HepG2 (cell line): ENCODE measurements around the gene GH2.

ENCODE experiments used
- EP300 ChIP-seq, 3 experiments: sonication (generic) in 1 of 3; formaldehyde crosslinking in 1 of 3; IDR thresholded peaks; 2 replicates each; pipeline versions ENCODE4 v1.5.1 to v1.6.1; 2011 to 2020; ENCODE audit warnings: low read depth in 2 of 3, low read length in 2 of 3, borderline replicate concordance in 1 of 3, improper control_type of control experiment in 1 of 3, mild to moderate bottlenecking in 1 of 3, missing genetic modification reagents in 1 of 3, moderate library complexity in 1 of 3
- KAT7 ChIP-seq: IDR thresholded peaks from 2 replicates; pipeline ENCODE4 v1.6.1; 2018; ENCODE audit warnings: borderline replicate concordance, missing compliant biosample characterization
- MAF1 ChIP-seq: sonication (generic); formaldehyde crosslinking; IDR thresholded peaks from 2 replicates; pipeline ENCODE4 v1.5.0; 2020; ENCODE audit warnings: missing genetic modification reagents, borderline replicate concordance
- POLR2A ChIP-seq, 2 experiments: IDR thresholded peaks; 2 replicates each; pipeline ENCODE4 v1.6.1; 2011; ENCODE audit warnings: low read depth in 2 of 2, low read length in 2 of 2, mild to moderate bottlenecking in 1 of 2, moderate library complexity in 1 of 2; ENCODE audit not compliant: insufficient read depth in 1 of 2
- TCF7 ChIP-seq: sonication (generic); IDR thresholded peaks from 2 replicates; pipeline ENCODE4 v1.6.1; 2016; ENCODE audit warnings: antibody characterized with exemption, low read depth
- ZNF644 ChIP-seq: IDR thresholded peaks from 2 replicates; pipeline ENCODE4 v1.6.1; 2016; ENCODE audit warnings: low read depth
- TF ChIP-seq, protein P1 (sequence below): IDR thresholded peaks from 2 replicates; pipeline ENCODE4 v1.6.1; 2012; ENCODE audit warnings: inconsistent platforms
- TF ChIP-seq, protein P2 (sequence below): sonication (generic); formaldehyde crosslinking; IDR thresholded peaks from 2 replicates; pipeline ENCODE4 v1.5.0; 2020; ENCODE audit warnings: mild to moderate bottlenecking, missing genetic modification reagents, moderate library complexity
- TF ChIP-seq, protein P3 (sequence below): sonication (generic); formaldehyde crosslinking; IDR thresholded peaks from 2 replicates; pipeline ENCODE4 v1.9.0; 2021; ENCODE audit warnings: missing genetic modification reagents, borderline replicate concordance
- TF ChIP-seq, protein P4 (sequence below): IDR thresholded peaks from 2 replicates; pipeline ENCODE4 v1.6.1; 2012; ENCODE audit warnings: low read length, improper control_type of control experiment

DNA sequence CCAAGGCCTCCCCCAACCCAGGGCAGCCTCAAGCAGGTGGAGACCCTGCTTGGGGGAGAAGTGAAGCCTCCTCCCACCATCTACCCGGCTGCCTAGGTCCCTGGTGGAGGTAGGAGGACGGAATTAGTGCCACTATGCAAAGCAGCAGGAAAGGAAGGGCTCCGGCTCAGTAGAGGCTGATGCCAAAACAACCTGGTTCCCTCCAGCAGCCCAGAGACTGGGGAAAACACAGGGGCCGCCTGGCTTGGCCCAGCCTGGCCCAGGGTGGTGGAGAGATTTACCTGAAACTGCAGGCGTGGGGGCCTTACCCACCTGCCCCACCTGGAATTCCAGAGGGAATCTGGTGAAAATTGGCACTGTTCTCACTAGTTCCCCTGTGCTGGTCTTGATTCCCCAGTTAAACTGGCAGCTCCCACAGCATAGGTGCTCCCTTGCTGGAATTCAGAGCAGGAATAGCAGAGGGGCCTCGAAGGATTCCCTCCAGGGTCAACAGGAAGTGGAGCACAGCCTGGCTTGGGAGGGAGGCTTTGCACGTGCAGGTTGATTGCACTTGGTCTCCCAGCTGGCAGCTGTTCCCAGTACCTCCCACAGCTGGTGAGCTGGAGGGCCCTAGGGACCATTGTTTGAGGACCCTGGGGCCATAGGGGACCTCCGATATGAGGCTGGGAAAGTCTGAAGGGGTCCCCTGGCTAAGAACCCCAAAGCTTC is 45.9 kb upstream of the GH2 start:
- TF ChIP-seq POLR2A (IDR thresholded peaks at IDR 0.05; ENCODE audit: insufficient read depth in 1 of 2, low read depth in 2 of 2, low read length in 2 of 2): no peak
- TF ChIP-seq EP300 (IDR thresholded peaks at IDR 0.05; ENCODE audit: low read depth in 2 of 2, low read length in 2 of 2): no peak
- TF ChIP-seq EP300 (CRISPR knock-in tag; IDR thresholded peaks at IDR 0.05; ENCODE audit: borderline replicate concordance): no peak
- TF ChIP-seq MAF1 (CRISPR knock-in tag): no peak
- TF ChIP-seq TCF7: no peak
- TF ChIP-seq, protein P1, sequence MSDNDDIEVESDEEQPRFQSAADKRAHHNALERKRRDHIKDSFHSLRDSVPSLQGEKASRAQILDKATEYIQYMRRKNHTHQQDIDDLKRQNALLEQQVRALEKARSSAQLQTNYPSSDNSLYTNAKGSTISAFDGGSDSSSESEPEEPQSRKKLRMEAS: peak; percentile 42; the same call in 1 of the 2 replicates
- TF ChIP-seq, protein P2, sequence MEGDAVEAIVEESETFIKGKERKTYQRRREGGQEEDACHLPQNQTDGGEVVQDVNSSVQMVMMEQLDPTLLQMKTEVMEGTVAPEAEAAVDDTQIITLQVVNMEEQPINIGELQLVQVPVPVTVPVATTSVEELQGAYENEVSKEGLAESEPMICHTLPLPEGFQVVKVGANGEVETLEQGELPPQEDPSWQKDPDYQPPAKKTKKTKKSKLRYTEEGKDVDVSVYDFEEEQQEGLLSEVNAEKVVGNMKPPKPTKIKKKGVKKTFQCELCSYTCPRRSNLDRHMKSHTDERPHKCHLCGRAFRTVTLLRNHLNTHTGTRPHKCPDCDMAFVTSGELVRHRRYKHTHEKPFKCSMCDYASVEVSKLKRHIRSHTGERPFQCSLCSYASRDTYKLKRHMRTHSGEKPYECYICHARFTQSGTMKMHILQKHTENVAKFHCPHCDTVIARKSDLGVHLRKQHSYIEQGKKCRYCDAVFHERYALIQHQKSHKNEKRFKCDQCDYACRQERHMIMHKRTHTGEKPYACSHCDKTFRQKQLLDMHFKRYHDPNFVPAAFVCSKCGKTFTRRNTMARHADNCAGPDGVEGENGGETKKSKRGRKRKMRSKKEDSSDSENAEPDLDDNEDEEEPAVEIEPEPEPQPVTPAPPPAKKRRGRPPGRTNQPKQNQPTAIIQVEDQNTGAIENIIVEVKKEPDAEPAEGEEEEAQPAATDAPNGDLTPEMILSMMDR: no peak
- no peak for TF ChIP-seq ZNF644 (CRISPR knock-in tag)
- TF ChIP-seq, protein P3, sequence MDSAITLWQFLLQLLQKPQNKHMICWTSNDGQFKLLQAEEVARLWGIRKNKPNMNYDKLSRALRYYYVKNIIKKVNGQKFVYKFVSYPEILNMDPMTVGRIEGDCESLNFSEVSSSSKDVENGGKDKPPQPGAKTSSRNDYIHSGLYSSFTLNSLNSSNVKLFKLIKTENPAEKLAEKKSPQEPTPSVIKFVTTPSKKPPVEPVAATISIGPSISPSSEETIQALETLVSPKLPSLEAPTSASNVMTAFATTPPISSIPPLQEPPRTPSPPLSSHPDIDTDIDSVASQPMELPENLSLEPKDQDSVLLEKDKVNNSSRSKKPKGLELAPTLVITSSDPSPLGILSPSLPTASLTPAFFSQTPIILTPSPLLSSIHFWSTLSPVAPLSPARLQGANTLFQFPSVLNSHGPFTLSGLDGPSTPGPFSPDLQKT: no peak
- TF ChIP-seq, protein P4, sequence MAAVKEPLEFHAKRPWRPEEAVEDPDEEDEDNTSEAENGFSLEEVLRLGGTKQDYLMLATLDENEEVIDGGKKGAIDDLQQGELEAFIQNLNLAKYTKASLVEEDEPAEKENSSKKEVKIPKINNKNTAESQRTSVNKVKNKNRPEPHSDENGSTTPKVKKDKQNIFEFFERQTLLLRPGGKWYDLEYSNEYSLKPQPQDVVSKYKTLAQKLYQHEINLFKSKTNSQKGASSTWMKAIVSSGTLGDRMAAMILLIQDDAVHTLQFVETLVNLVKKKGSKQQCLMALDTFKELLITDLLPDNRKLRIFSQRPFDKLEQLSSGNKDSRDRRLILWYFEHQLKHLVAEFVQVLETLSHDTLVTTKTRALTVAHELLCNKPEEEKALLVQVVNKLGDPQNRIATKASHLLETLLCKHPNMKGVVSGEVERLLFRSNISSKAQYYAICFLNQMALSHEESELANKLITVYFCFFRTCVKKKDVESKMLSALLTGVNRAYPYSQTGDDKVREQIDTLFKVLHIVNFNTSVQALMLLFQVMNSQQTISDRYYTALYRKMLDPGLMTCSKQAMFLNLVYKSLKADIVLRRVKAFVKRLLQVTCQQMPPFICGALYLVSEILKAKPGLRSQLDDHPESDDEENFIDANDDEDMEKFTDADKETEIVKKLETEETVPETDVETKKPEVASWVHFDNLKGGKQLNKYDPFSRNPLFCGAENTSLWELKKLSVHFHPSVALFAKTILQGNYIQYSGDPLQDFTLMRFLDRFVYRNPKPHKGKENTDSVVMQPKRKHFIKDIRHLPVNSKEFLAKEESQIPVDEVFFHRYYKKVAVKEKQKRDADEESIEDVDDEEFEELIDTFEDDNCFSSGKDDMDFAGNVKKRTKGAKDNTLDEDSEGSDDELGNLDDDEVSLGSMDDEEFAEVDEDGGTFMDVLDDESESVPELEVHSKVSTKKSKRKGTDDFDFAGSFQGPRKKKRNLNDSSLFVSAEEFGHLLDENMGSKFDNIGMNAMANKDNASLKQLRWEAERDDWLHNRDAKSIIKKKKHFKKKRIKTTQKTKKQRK: no peak
- TF ChIP-seq KAT7: no peak
